GM12872 (cell line): ENCODE data around the gene B3GNT4.

Source experiments
- TF ChIP-seq, protein P1 (sequence below): IDR thresholded peaks from 3 replicates; pipeline ENCODE4 v1.5.1; 2011; ENCODE audit warnings: low read depth, mild to moderate bottlenecking, low read length, moderate library complexity; ENCODE audit not compliant: insufficient read depth

Gene B3GNT4

DNA sequence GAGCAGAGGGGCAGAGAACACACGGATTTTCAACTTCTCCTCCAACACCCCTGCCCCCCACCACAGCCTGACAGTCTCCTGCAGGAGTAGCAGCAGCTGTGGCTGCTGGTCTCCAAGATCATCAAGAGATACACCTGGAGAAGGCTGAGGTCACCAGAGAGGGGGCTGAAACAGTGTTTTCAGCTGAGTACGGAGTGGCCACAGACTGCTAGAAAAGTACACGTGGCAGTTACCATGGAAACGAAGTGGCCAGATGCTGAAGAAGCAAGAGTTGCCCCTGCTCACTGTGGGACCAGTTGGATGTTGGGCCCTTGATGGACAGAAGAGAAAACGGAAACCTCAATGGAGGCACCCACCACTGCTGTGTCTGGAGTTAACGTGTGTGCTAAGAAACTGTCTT is 27.3 kb downstream of the B3GNT4 start:
- TF ChIP-seq, protein P1, sequence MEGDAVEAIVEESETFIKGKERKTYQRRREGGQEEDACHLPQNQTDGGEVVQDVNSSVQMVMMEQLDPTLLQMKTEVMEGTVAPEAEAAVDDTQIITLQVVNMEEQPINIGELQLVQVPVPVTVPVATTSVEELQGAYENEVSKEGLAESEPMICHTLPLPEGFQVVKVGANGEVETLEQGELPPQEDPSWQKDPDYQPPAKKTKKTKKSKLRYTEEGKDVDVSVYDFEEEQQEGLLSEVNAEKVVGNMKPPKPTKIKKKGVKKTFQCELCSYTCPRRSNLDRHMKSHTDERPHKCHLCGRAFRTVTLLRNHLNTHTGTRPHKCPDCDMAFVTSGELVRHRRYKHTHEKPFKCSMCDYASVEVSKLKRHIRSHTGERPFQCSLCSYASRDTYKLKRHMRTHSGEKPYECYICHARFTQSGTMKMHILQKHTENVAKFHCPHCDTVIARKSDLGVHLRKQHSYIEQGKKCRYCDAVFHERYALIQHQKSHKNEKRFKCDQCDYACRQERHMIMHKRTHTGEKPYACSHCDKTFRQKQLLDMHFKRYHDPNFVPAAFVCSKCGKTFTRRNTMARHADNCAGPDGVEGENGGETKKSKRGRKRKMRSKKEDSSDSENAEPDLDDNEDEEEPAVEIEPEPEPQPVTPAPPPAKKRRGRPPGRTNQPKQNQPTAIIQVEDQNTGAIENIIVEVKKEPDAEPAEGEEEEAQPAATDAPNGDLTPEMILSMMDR, result no peak

DNA sequence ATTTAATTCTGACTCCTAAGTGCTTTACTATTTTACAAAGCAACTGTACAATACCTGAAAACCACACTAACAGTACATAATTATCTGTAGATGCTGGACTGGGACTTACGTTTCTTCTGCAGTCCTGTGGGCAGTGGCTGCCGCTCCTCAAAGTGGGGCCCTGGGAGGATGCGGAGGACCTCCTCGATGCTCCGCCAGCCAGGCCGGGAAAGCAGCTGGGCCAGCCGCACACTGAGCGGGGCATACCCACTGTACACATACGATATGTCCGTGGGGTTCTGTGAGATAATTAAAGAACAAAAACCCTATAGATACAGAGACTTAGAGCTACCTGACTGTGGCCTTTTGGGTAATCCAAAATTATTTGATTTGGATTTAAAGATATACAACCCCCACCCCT is 29.2 kb downstream of the B3GNT4 start:
- TF ChIP-seq, protein P1, result no peak

DNA sequence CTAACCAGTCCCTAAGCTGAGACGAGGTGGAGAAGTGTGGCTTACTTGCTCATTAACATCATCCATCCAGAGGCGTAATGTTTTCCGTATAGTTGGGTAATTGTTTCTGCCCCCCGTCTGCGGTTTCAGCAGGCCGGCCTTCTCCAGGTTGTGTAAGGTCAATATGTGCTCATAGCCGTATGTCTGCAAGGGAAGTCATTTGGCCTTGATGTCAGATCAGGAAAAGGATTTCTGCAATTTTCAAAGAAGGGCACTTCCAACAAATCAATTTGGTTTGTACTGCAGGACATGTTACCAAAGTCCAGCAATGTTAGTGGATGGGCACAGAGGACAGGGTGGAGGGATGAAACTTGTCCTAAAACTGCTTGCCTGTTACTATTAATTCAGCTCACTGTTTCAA is 32.2 kb downstream of the B3GNT4 start:
- TF ChIP-seq, protein P1, result no peak

DNA sequence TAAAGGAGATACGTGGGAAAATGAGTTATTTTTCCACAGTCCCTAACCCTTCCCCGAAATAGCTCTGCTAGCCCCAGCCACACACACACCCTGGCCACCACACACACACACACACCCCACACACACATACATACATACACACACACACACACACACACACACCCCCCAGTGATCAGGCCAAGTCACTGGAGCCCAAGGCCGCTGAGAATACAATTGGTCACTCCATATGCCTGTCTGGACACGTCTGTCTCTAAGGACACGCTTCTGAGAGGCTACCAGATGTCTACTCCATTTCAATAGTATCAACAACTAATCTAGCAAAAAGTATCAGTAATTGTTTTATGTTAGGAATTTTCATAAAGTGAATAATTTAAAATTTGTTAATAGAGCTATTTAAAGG is 35.4 kb downstream of the B3GNT4 start:
- TF ChIP-seq, protein P1, result no peak

DNA sequence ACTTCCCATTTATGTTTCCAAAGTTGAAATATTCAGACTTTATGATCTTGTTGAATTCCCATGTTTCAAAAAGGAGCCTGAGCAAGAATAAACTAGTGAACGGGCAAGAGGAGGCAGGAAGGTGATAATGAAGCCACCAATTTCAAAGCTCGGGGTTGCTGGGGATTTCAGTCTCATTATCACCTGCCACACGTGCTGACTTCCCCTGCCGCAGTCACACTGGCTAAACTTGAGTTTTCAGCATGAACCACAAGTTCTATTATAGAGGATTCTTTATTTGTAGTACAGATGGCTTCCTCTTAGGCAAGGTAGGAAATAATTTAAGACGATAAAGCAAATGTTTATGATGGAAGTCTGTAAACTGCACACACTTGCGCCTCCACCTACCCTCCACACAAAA is 40.5 kb downstream of the B3GNT4 start:
- TF ChIP-seq, protein P1, result no peak

DNA sequence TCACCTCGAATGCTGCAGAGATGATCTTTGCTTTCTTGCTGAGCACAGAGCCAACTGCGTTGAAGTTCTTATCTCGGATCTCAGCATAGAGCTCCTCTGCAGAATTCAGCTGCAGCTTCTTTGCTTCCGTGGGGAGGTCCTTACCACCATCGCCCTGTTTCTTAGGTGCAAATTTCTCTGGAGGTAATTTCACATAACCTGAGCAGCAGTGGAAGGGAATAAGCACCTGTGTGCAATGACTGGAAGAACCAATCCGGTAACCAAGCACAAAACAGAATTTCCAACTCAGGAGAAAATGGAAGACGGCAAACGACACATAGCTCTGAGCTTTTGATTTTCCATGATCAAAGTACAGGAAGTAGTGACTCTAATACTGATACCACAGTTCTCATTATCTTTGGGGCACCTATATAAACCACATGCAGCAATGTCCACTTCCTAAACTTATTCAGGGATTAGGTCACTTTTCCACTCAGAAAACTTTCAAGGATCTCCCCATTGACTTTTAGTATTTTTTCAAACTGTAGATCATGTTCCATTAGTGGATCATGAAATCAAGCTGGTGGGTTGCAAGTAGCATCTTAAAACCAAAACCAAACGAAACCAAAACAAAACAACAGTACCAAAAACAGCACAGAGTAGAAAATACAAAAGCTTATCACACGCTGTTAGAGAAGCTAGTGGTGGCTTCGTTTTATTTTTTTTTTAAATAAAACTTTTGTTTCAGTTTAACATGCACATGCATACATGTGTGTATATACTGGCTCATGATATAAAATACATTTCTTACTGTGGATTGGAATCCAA is 41.3 kb downstream of the B3GNT4 start:
- TF ChIP-seq, protein P1, result no peak

DNA sequence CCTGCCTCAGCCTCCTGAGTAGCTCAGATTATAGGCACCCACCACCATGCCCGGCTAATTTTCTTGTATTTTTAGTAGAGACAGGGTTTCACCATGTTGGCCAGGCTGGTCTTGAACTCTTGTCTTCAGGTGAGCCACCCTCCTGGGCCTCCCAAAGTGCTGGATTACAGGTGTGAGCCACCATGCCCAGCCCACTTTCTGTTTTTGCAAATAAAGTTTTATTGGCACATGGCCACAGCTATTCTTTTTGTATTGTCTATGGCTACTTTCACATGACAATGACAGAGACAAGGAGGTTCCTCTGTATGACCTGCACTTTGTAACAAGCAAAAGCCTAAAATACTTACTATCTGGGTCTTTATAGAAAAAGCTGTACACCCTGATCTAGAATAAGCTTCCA is 42.0 kb downstream of the B3GNT4 start:
- TF ChIP-seq, protein P1, result no peak
